K562 (cell line): ENCODE measurements around the gene GAS2L1. TPM values are rescaled to one million over a fixed set of nuclear protein-coding genes. Genes with fewer than 3 reads are reported as not detected.

Source experiments
- ATAC-seq: fragments of 200-7000 bp; cut with Tn5 transposase; 3 replicates; pipeline ENCODE4 v1.9.1; 2020; ENCODE audit warnings: moderate library complexity
- BruUV-seq: library from RNA; stranded (reverse); fragments of 400-500 nt; replicated peaks from 2 replicates; lab custom pipeline; 2021; lab: Mats Ljungman, UMichigan
- CTCF ChIA-PET: fragments of 300-600 bp; formaldehyde crosslinking; extraction: SDS; loops from one replicate; lab custom pipeline; 2021; ENCODE audit warnings: low intra/inter-chr PET ratio; lab: Yijun Ruan, JAX
- POLR2A ChIA-PET: fragments of 300-600, 350-650 bp; sonication (Branson Sonifier 250); formaldehyde crosslinking; extraction: SDS; loops from one replicate; lab custom pipeline; 2021; ENCODE audit warnings: antibody characterized with exemption, inconsistent platforms; lab: Yijun Ruan, JAX
- DNase-seq, 4 experiments: peaks; one replicate each; pipeline versions ENCODE4 v3.0.0 to v3.0.0-alpha.2; 2011 to 2018; ENCODE audit warnings: low spot score in 3 of 4, mixed read lengths in 3 of 4; ENCODE audit errors: extremely low read depth in 1 of 4
- FAIRE-seq: peaks from 2 replicates; lab custom pipeline; 2011; peaks lifted over from hg19 to GRCh38; lab: Jason Lieb, UNC
- H2AFZ ChIP-seq: 2 replicates; pipeline ENCODE4 v1.6.0; 2011; ENCODE audit warnings: low read depth, low read length, control low read depth, inconsistent platforms
- H3K27ac ChIP-seq: fragments of 200-600 bp; 3 replicates; pipeline ENCODE4 v1.8.0; 2011; ENCODE audit warnings: low read depth, mild to moderate bottlenecking, control low read depth, inconsistent platforms, low read length, moderate library complexity, mixed read lengths; ENCODE audit errors: extremely low read depth
- H3K27me3 ChIP-seq, 2 experiments: fragments of 300-600 bp in 1 of 2; 2 replicates in 1 of 2; 3 replicates in 1 of 2; pipeline versions ENCODE4 v1.6.0 to v1.8.0; 2011; ENCODE audit warnings: inconsistent platforms in 2 of 2, low read length in 2 of 2, mild to moderate bottlenecking in 1 of 2, mixed read lengths in 1 of 2, moderate library complexity in 1 of 2; ENCODE audit not compliant: control insufficient read depth in 2 of 2, insufficient read depth in 2 of 2
- H3K36me3 ChIP-seq: fragments of 300-600 bp; 3 replicates; pipeline ENCODE4 v1.8.0; 2011; ENCODE audit warnings: mild to moderate bottlenecking, low read length, inconsistent platforms; ENCODE audit not compliant: control insufficient read depth, insufficient read depth
- H3K4me1 ChIP-seq, 2 experiments: fragments of 200-600 bp in 1 of 2; replicated peaks in 1 of 2; 2 replicates in 1 of 2; 3 replicates in 1 of 2; pipeline versions ENCODE4 v1.5.1 to v1.8.0; 2011; ENCODE audit warnings: inconsistent platforms in 2 of 2, low read length in 2 of 2, mild to moderate bottlenecking in 1 of 2, mixed read lengths in 1 of 2, moderate library complexity in 1 of 2; ENCODE audit not compliant: control insufficient read depth in 2 of 2, insufficient read depth in 2 of 2
- H3K4me2 ChIP-seq: 2 replicates; pipeline ENCODE4 v1.6.1; 2011; ENCODE audit warnings: low read length, control low read depth, inconsistent platforms, mixed read lengths; ENCODE audit not compliant: insufficient read depth
- H3K4me3 ChIP-seq: fragments of 200-600 bp; sonication (generic), shearing (Covaris generic); 2 replicates; pipeline ENCODE4 v1.5.1; 2016; ENCODE audit warnings: control low read depth, inconsistent platforms
- H3K79me2 ChIP-seq: fragments of 200-600 bp; 3 replicates; pipeline ENCODE4 v1.8.0; 2011; ENCODE audit warnings: low read length, inconsistent platforms; ENCODE audit not compliant: control insufficient read depth, insufficient read depth
- H3K9ac ChIP-seq, 2 experiments: 2 replicates each; pipeline versions ENCODE4 v1.6.0 to v1.6.1; 2011; ENCODE audit warnings: low read depth in 2 of 2, low read length in 2 of 2, control low read depth in 1 of 2, inconsistent platforms in 1 of 2, mild to moderate bottlenecking in 1 of 2, mixed read lengths in 1 of 2; ENCODE audit not compliant: insufficient read depth in 1 of 2
- H3K9me1 ChIP-seq: one replicate; pipeline ENCODE4 v1.6.0; 2011; ENCODE audit warnings: inconsistent platforms, mild to moderate bottlenecking, low read length, moderate library complexity; ENCODE audit not compliant: control insufficient read depth, insufficient read depth
- H3K9me3 ChIP-seq: replicated peaks from 2 replicates; pipeline ENCODE4 v1.5.1; 2011; ENCODE audit warnings: low read depth, low read length, inconsistent platforms; ENCODE audit not compliant: control insufficient read depth, insufficient read depth
- H4K20me1 ChIP-seq: replicated peaks from 2 replicates; pipeline ENCODE4 v1.6.1; 2011; ENCODE audit warnings: low read length, inconsistent platforms, mixed read lengths; ENCODE audit not compliant: control insufficient read depth, insufficient read depth
- ETV6 ChIP-seq, 3 experiments: fragments of 150-350 bp in 1 of 3; sonication (generic) in 1 of 3; formaldehyde crosslinking in 1 of 3; IDR thresholded peaks; 2 replicates each; pipeline versions ENCODE4 v1.6.1 to v1.8.0; 2014 to 2022; ENCODE audit warnings: borderline replicate concordance in 2 of 3, low read depth in 2 of 3, antibody characterized with exemption in 1 of 3, low read length in 1 of 3, mild to moderate bottlenecking in 1 of 3, missing genetic modification reagents in 1 of 3
- KLF16 ChIP-seq: IDR thresholded peaks from 2 replicates; pipeline ENCODE4 v1.6.1; 2016; ENCODE audit warnings: antibody characterized with exemption
- MCM2 ChIP-seq: fragments of 450-650 bp; IDR thresholded peaks from 2 replicates; pipeline ENCODE4 v1.6.1; 2017; ENCODE audit warnings: low read depth, mild to moderate bottlenecking
- MTF1 ChIP-seq: fragments of 250-450 bp; sonication (Bioruptor Pico); IDR thresholded peaks from 2 replicates; pipeline ENCODE4 v1.9.0; 2021; ENCODE audit warnings: moderate library complexity, mild to moderate bottlenecking, inconsistent platforms, borderline replicate concordance
- NEUROD1 ChIP-seq: fragments of 150-350 bp; IDR thresholded peaks from 2 replicates; pipeline ENCODE4 v1.6.1; 2014; ENCODE audit warnings: borderline replicate concordance, low read length, low read depth; ENCODE audit not compliant: partially characterized antibody
- ZEB2 ChIP-seq: fragments of 450-650 bp; IDR thresholded peaks from 2 replicates; pipeline ENCODE4 v1.6.1; 2016
- ZNF174 ChIP-seq: fragments of 250-450 bp; sonication (Bioruptor Pico); IDR thresholded peaks from 2 replicates; pipeline ENCODE4 v1.4.0; 2020; ENCODE audit warnings: mild to moderate bottlenecking
- ZNF707 ChIP-seq: fragments of 250-450 bp; sonication (Bioruptor Pico); conservative IDR thresholded peaks from 2 replicates; pipeline ENCODE4 v1.8.0; 2022; ENCODE audit warnings: inconsistent platforms, mild to moderate bottlenecking, moderate library complexity
- WGBS: fragments of 100-300 bp; shearing (Covaris generic); methylation state at CpG from one replicate; pipeline ENCODE4 v1.1.6; 2016; ENCODE audit warnings: low coverage, mixed read lengths; ENCODE audit not compliant: insufficient coverage; ENCODE audit errors: missing lambda C conversion rate; 5-methylcytosine and 5-hydroxymethylcytosine counted together
- in situ Hi-C: fragments of 300-500 bp; cut with MboI; formaldehyde crosslinking; loops from 4 replicates; pipeline ENCODE4 v1.15.0; 2018; ENCODE audit warnings: inconsistent platforms, mixed read lengths
- intact Hi-C: fragments of 100-400 bp; cut with micrococcal nuclease; formaldehyde crosslinking; loops from 2 replicates; pipeline ENCODE4 v1.14.2; 2022
- polyA plus RNA-seq, 8 experiments: library from polyadenylated mRNA; depleted of rRNA in 4 of 8; stranded (reverse) in 5 of 8; unstranded in 3 of 8; fragments of >200 nt; fragmentation: Nextera tagmentation in 2 of 8; fragmentation: Illumina TruSeq in 1 of 8; extraction: Ambion mirVana in 2 of 8; extraction: Trizol in 1 of 8; gene quantifications; 2 replicates each; pipeline versions ENCODE4 v1.2.1 to v1.2.3, GENCODE V29; 2011 to 2014; ENCODE audit warnings: inconsistent platforms in 1 of 8, missing spikeins in 1 of 8
- total RNA-seq, 7 experiments: library from RNA; depleted of rRNA in 6 of 7; stranded (reverse); fragments of >200 nt in 6 of 7; fragmentation: Illumina TruSeq in 2 of 7; extraction: Trizol in 2 of 7; gene quantifications; 2 replicates each; pipeline versions ENCODE4 v1.2.1 to v1.2.3, GENCODE V29; 2011 to 2021; ENCODE audit warnings: low replicate concordance in 1 of 7
- TF ChIP-seq, protein P1 (sequence below): fragments of 250-450 bp; sonication (Bioruptor Pico); IDR thresholded peaks from 2 replicates; pipeline ENCODE4 v1.4.0; 2020
- TF ChIP-seq, protein P2 (sequence below): fragments of 150-350 bp; IDR thresholded peaks from 2 replicates; pipeline ENCODE4 v1.6.1; 2014; ENCODE audit warnings: low read depth, mild to moderate bottlenecking, low read length, borderline replicate concordance

The GAS2L1 gene
- total and polyA plus RNA-seq, 9 of the 15 experiments (the other 6 are each of a cell fraction or from before 2014, with no cell fraction given): 0.56 to 19.7 (median 3.2) TPM

DNA sequence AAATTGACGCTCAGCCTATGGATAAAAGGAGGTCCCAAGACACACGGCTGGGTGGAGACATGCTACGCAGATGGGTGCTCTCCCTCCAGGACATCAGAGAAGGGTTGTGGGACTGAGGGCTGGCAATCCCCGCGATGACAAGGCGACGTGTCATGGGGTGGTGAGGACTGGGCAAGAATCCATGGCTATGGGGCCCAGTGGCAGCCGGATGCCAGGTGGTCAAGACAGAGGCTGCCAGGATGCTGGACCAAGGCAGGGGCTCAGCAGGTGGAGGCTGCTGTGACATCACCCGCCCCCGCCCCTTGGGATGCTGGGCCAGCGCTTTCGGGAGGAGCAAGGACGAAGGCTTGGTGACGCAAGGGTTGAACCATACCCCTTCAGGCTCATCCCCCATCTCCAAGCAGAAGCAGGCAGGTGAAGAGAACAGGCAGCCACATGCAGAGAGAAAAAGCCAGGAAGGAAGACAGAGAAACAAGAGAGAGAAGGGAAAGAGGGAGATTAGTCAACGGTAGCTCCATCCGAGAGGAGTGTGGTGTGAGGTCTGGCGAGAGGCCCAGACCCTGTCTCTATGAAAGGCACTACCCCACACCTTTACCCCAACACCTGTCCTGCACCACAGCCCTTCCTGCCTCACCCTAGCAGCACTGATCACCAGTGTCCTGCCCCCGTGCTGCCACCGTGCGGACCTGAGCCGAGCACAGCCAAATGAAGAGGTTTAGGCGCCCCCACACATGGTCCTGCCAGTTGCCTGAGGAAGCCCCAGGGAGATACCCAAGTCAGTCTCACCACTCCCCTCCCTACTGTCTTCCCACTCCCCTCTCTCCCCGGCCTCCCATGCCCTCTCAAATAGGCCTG lies 33.2 kb downstream of the GAS2L1 start:
- POLR2A ChIA-PET: interaction anchor here (0.5 to 1.0 kb wide), 2 partner anchors 54 to 68 kb away, joined by 3 read pairs; no protein-coding TSS in a partner anchor
- no peak overlapping the region for H3K27ac ChIP-seq
- ATAC-seq (no peak), FAIRE-seq (no peak), DNase-seq (no peak)
- no peaks in the 10 kb centered on the region for H3K9me3 ChIP-seq
- no peaks in the 10 kb centered on the region for H3K9me1 ChIP-seq
- peaks cover 74% of the 10 kb centered on the region; the same call in 2 of the 3 replicates for H3K36me3 ChIP-seq
- H3K27me3 ChIP-seq: no peaks in the 10 kb centered on the region
- H2AFZ ChIP-seq: no peak overlapping the region
- no peak overlapping the region for H3K4me2 ChIP-seq
- peaks cover 0 to 10% of the 10 kb centered on the region in 2 experiments; a peak in 3 of 5 replicates for H3K4me1 ChIP-seq
- H3K9ac ChIP-seq: no peak overlapping the region
- H4K20me1 ChIP-seq: no peaks in the 10 kb centered on the region
- intact Hi-C loops: no loop called here
- no peak overlapping the region for H3K4me3 ChIP-seq
- BruUV-seq: no TSS peak
- in situ Hi-C loops: no loop called here
- CTCF ChIA-PET: no interaction called here
- WGBS: 86% methylated on average over 12 of the region's 23 CpGs
- H3K79me2 ChIP-seq: no peaks in the 10 kb centered on the region
- TF ChIP-seq MCM2 (no peak), ETV6 (IDR thresholded peaks at IDR 0.05; ENCODE audit: borderline replicate concordance in 1 of 2, low read depth in 2 of 2, low read length in 1 of 2) (no peak), ETV6 (CRISPR knock-in tag; IDR thresholded peaks at IDR 0.05; ENCODE audit: borderline replicate concordance) (no peak), ZEB2 (no peak), MTF1 (CRISPR knock-in tag) (no peak), NEUROD1 (no peak), ZNF174 (CRISPR knock-in tag) (no peak), ZNF707 (CRISPR knock-in tag) (no peak), KLF16 (no peak)
- TF ChIP-seq, protein P1, sequence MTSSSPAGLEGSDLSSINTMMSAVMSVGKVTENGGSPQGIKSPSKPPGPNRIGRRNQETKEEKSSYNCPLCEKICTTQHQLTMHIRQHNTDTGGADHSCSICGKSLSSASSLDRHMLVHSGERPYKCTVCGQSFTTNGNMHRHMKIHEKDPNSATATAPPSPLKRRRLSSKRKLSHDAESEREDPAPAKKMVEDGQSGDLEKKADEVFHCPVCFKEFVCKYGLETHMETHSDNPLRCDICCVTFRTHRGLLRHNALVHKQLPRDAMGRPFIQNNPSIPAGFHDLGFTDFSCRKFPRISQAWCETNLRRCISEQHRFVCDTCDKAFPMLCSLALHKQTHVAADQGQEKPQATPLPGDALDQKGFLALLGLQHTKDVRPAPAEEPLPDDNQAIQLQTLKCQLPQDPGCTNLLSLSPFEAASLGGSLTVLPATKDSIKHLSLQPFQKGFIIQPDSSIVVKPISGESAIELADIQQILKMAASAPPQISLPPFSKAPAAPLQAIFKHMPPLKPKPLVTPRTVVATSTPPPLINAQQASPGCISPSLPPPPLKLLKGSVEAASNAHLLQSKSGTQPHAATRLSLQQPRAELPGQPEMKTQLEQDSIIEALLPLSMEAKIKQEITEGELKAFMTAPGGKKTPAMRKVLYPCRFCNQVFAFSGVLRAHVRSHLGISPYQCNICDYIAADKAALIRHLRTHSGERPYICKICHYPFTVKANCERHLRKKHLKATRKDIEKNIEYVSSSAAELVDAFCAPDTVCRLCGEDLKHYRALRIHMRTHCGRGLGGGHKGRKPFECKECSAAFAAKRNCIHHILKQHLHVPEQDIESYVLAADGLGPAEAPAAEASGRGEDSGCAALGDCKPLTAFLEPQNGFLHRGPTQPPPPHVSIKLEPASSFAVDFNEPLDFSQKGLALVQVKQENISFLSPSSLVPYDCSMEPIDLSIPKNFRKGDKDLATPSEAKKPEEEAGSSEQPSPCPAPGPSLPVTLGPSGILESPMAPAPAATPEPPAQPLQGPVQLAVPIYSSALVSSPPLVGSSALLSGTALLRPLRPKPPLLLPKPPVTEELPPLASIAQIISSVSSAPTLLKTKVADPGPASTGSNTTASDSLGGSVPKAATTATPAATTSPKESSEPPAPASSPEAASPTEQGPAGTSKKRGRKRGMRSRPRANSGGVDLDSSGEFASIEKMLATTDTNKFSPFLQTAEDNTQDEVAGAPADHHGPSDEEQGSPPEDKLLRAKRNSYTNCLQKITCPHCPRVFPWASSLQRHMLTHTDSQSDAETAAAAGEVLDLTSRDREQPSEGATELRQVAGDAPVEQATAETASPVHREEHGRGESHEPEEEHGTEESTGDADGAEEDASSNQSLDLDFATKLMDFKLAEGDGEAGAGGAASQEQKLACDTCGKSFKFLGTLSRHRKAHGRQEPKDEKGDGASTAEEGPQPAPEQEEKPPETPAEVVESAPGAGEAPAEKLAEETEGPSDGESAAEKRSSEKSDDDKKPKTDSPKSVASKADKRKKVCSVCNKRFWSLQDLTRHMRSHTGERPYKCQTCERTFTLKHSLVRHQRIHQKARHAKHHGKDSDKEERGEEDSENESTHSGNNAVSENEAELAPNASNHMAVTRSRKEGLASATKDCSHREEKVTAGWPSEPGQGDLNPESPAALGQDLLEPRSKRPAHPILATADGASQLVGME (CRISPR knock-in tag): no peak
- TF ChIP-seq, protein P2, sequence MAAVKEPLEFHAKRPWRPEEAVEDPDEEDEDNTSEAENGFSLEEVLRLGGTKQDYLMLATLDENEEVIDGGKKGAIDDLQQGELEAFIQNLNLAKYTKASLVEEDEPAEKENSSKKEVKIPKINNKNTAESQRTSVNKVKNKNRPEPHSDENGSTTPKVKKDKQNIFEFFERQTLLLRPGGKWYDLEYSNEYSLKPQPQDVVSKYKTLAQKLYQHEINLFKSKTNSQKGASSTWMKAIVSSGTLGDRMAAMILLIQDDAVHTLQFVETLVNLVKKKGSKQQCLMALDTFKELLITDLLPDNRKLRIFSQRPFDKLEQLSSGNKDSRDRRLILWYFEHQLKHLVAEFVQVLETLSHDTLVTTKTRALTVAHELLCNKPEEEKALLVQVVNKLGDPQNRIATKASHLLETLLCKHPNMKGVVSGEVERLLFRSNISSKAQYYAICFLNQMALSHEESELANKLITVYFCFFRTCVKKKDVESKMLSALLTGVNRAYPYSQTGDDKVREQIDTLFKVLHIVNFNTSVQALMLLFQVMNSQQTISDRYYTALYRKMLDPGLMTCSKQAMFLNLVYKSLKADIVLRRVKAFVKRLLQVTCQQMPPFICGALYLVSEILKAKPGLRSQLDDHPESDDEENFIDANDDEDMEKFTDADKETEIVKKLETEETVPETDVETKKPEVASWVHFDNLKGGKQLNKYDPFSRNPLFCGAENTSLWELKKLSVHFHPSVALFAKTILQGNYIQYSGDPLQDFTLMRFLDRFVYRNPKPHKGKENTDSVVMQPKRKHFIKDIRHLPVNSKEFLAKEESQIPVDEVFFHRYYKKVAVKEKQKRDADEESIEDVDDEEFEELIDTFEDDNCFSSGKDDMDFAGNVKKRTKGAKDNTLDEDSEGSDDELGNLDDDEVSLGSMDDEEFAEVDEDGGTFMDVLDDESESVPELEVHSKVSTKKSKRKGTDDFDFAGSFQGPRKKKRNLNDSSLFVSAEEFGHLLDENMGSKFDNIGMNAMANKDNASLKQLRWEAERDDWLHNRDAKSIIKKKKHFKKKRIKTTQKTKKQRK: no peak
